ENCODE measurements around the gene ANKRD13A.

Gene ANKRD13A

DNA sequence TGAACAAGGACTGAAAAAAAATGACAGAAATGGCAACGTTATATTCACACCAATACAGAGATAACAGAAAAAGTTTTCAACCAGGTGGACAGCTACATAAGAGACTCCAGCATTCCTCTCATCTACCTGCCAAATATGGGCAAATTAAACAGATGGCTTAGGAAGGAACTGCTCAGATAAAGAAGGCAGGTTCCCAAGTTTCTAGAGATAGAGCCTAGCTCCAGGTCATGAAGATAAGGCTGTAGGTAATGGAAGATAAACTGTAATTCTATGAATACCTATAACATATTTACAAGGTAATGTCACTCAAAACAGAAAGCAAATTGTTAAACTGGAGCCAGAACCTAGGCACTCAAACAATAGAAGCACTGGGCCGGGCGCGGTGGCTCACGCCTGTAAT lies 45.6 kb upstream of the ANKRD13A start:
- H3K4me3 ChIP-seq (ENCODE audit: low read length), result no peak overlapping the region
- TF ChIP-seq, protein P1, sequence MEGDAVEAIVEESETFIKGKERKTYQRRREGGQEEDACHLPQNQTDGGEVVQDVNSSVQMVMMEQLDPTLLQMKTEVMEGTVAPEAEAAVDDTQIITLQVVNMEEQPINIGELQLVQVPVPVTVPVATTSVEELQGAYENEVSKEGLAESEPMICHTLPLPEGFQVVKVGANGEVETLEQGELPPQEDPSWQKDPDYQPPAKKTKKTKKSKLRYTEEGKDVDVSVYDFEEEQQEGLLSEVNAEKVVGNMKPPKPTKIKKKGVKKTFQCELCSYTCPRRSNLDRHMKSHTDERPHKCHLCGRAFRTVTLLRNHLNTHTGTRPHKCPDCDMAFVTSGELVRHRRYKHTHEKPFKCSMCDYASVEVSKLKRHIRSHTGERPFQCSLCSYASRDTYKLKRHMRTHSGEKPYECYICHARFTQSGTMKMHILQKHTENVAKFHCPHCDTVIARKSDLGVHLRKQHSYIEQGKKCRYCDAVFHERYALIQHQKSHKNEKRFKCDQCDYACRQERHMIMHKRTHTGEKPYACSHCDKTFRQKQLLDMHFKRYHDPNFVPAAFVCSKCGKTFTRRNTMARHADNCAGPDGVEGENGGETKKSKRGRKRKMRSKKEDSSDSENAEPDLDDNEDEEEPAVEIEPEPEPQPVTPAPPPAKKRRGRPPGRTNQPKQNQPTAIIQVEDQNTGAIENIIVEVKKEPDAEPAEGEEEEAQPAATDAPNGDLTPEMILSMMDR (IDR thresholded peaks at IDR 0.05; ENCODE audit: insufficient read depth, low read depth, low read length, missing control alignments), result no peak
- DNase-seq (ENCODE audit: low read depth), result no peak

DNA sequence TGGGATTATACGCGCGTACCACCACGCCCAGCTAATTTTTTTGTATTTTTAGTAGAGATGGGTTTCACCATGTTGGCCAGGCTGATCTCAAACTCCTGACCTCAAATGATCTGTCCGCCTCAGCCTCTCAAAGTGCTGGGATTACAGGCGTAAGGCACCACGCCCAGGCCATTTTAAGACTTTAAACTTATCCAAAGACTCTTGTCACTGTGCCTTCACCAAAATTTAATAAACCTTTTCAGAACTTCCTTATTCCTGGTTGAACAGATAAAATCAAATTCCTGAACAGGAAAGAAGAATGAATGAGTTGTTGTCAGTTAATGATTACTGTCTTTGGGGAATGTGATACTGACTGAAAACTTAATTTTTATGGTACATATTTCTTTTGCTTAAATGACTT lies 40.9 kb upstream of the ANKRD13A start:
- TF ChIP-seq, protein P1 (IDR thresholded peaks at IDR 0.05; ENCODE audit: insufficient read depth, low read depth, low read length, missing control alignments), result no peak
- H3K4me3 ChIP-seq (ENCODE audit: low read length), result no peak overlapping the region
- DNase-seq (ENCODE audit: low read depth), result no peak

DNA sequence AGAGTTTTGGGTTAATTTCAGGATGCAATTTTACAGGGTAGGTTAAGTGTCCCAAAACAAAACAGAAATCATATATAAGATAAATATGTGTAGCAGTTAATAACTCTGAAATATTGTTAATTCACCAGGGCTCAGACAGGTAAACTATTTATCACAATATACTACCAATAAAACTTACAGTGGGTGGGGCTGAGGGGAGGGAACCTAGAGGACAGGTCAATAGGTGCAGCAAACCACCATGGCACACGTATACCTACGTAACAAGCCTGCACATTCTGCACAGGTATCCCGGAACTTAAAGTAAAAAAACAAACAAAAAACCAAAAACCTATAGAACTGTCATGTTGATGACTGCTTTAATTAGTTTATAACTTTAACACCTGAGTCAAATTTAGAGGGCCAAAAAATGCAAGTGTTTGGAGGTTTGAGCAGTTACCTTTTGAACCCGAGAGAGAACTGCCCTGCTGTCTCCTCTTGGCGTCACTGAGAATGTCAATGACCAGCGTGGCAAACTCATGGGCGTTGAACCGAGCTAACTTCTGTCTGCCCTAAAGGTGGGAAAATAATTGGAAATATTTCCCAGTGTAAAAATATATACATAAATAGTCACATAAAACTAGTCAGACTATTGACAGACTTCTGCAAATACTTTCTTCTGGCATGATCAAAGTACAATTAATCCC lies 39.7 kb upstream of the ANKRD13A start:
- DNase-seq (ENCODE audit: low read depth), result no peak
- TF ChIP-seq, protein P1 (IDR thresholded peaks at IDR 0.05; ENCODE audit: insufficient read depth, low read depth, low read length, missing control alignments), result no peak
- H3K4me3 ChIP-seq (ENCODE audit: low read length), result no peak overlapping the region

DNA sequence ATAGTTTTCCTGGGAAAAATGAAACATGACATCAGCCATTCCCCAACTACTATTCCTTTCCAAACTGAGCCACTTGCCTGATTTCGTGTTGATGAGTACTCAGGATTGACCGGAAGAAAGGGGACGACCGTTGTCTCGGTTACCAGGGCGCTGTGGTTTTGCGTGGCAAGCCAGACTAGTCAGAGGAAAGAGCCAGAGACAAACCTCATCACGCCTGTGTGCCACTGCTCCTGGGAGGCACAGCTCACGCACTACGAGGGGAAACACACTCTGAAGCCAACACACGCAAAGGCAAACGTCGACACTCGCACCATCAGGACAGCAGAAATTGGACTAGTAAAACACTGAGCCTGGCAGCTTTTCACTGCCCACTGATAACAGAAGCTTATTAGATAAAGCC lies 38.0 kb upstream of the ANKRD13A start:
- DNase-seq (ENCODE audit: low read depth), result no peak
- H3K4me3 ChIP-seq (ENCODE audit: low read length), result no peak overlapping the region
- TF ChIP-seq, protein P1 (IDR thresholded peaks at IDR 0.05; ENCODE audit: insufficient read depth, low read depth, low read length, missing control alignments), result no peak

DNA sequence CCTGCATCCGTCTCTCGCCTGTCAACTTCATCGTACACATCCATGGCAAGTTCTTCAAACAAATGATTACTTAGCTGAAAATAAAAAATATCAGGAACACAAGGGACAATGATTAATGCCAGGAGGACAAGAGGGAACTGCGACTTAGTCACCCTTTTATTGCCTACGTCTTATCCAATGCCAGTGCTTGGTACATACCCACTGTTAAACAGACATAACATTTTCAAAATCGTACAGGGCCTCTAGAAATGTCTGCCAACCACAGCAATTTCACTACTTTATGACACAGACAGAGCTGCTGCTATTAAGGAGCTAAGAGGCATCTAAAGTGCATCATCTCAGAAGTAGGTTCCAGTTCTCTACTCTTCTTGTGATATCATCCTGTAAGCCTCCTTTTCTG lies 37.6 kb upstream of the ANKRD13A start:
- no peak overlapping the region for H3K4me3 ChIP-seq (ENCODE audit: low read length)
- TF ChIP-seq, protein P1 (IDR thresholded peaks at IDR 0.05; ENCODE audit: insufficient read depth, low read depth, low read length, missing control alignments), result no peak
- DNase-seq (ENCODE audit: low read depth), result no peak

DNA sequence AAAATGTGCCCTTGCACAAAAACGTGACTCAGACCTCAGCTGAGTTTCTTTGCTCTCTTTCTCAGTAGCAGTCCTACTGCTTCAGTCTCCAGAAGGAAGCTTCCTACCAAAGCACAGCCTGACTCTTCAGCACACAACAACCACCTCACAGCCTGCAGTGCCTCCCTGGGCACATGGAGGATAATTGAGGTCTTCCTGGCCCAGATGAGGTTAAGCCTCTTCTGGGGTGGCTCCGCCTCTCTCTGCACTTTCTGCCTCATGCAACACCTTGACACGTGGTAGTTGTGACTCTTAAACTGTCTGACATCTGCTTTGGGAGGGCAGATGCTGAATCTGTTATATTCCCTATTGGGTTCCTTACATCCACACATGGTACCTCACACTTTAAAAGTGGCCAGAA lies 36.8 kb upstream of the ANKRD13A start:
- no peak overlapping the region for H3K4me3 ChIP-seq (ENCODE audit: low read length)
- DNase-seq (ENCODE audit: low read depth), result no peak
- TF ChIP-seq, protein P1 (IDR thresholded peaks at IDR 0.05; ENCODE audit: insufficient read depth, low read depth, low read length, missing control alignments), result no peak

DNA sequence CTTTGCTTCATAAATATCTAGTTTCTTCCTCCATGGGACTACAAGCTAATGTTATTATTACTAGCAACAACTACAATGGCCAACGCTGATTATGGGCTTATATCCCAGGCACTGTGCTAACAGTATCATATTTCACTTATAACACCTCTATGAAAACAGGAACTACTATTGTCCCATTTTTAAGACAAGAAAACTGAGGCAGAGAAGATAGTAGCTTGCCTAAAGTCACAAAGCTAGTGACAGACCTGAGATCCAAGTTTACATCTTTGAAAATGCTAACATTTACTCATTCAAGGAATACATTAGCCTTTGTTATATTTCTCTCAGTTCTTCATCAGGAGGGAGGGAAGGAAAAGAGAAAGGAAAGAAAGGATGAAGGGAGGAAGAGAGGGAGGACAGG lies 35.9 kb upstream of the ANKRD13A start:
- DNase-seq (ENCODE audit: low read depth), result no peak
- TF ChIP-seq, protein P1 (IDR thresholded peaks at IDR 0.05; ENCODE audit: insufficient read depth, low read depth, low read length, missing control alignments), result no peak
- no peak overlapping the region for H3K4me3 ChIP-seq (ENCODE audit: low read length)

All from epithelial cell of esophagus (primary cell).